Esophagus (tissue), 2 donors: ENCODE results near the gene DEDD2. TPM values are rescaled to one million over a fixed set of nuclear protein-coding genes. Genes with fewer than 3 reads are reported as not detected.

Experiments
- H3K27ac ChIP-seq, 2 donors: one replicate each; pipeline ENCODE4 v1.5.1; 2013; ENCODE audit warnings: low read depth in 2 of 2, mild to moderate bottlenecking in 2 of 2, inconsistent platforms in 1 of 2, low read length in 1 of 2, moderate library complexity in 1 of 2
- H3K27me3 ChIP-seq, 2 donors: one replicate each; pipeline ENCODE4 v1.6.1; 2013; ENCODE audit warnings: low read length in 2 of 2, control low read depth in 1 of 2, mild to moderate bottlenecking in 1 of 2; ENCODE audit not compliant: insufficient read depth in 2 of 2, control insufficient read depth in 1 of 2
- H3K36me3 ChIP-seq, 2 donors: one replicate each; pipeline ENCODE4 v1.6.1; 2013; ENCODE audit warnings: low read length in 1 of 2; ENCODE audit not compliant: control insufficient read depth in 2 of 2, insufficient read depth in 2 of 2
- H3K4me1 ChIP-seq, 2 donors: one replicate each; pipeline ENCODE4 v1.6.1; 2013; ENCODE audit warnings: low read length in 1 of 2; ENCODE audit not compliant: control insufficient read depth in 2 of 2, insufficient read depth in 2 of 2
- H3K4me3 ChIP-seq, 2 donors: one replicate each; pipeline ENCODE4 v1.5.1; 2013; ENCODE audit warnings: low read length in 2 of 2, mild to moderate bottlenecking in 2 of 2, low read depth in 1 of 2, moderate library complexity in 1 of 2
- H3K9me3 ChIP-seq, 2 donors: one replicate each; pipeline ENCODE4 v1.6.1; 2013; ENCODE audit warnings: mild to moderate bottlenecking in 2 of 2, low read depth in 1 of 2, low read length in 1 of 2, moderate library complexity in 1 of 2; ENCODE audit not compliant: control insufficient read depth in 2 of 2, insufficient read depth in 1 of 2
- WGBS, 2 donors: extraction: QIAGEN DNeasy Blood & Tissue Kit; methylation state at CpG; one replicate each; pipeline ENCODE4 v1.1.7; 2013; 5-methylcytosine and 5-hydroxymethylcytosine counted together
- polyA plus RNA-seq, 2 donors: library from polyadenylated mRNA; stranded (reverse); fragments of 200-250 nt; gene quantifications; one replicate each; pipeline ENCODE4 v1.2.3, GENCODE V29; 2013
- donor health status: healthy with polysubstance abuse.
- donor health status: Bipolar disorder and iron deficiency.

The DEDD2 gene
- polyA plus RNA-seq, 2 donors, result 20.7 to 21.9 TPM

GRCh38 chr19:42242069-42242511 lies 24.6 kb upstream of the DEDD2 start:
- Histone ChIP-seq H3K27me3 (no peaks in the 10 kb centered on the region), H3K27ac (peak overlapping the region; percentile 87 to 95), H3K4me1 (peaks cover 0 to 5% of the 10 kb centered on the region in 2 donors), H3K36me3 (peaks cover 0 to 3% of the 10 kb centered on the region in 2 donors), H3K4me3 (peak overlapping the region; percentile 56 to 96), H3K9me3 (no peaks in the 10 kb centered on the region)
- WGBS, 2 donors, result 0% methylated on average over 36 to 49 of the region's 49 CpGs

DNA sequence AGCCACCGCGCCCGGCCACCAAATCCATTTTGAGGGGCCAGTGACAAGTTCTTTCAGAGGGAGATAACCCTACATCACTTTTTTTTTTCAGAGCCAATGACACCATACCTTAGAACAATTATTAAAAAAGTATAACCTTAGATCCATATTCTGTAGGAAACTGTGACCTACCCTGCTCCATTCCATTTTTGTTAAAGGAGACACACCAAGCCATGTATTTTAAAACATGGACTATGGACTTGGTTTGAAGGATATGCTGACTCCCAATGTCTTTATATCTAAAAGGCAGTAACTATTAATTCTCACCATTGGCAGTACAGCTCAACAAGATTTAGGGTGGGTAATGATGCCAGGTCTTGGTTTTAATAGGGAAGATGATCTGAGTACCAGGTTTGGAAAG lies 23.8 kb upstream of the DEDD2 start:
- Histone ChIP-seq H3K4me1 (peaks cover 0 to 5% of the 10 kb centered on the region in 2 donors), H3K27ac (no peak overlapping the region), H3K4me3 (peak overlapping the region in 1 of 2 donors; percentile 96), H3K36me3 (peaks cover 7% of the 10 kb centered on the region in 2 donors), H3K9me3 (no peaks in the 10 kb centered on the region), H3K27me3 (no peaks in the 10 kb centered on the region)
- 97 to 98% methylated on average over 3 of the region's 3 CpGs for WGBS, 2 donors

DNA sequence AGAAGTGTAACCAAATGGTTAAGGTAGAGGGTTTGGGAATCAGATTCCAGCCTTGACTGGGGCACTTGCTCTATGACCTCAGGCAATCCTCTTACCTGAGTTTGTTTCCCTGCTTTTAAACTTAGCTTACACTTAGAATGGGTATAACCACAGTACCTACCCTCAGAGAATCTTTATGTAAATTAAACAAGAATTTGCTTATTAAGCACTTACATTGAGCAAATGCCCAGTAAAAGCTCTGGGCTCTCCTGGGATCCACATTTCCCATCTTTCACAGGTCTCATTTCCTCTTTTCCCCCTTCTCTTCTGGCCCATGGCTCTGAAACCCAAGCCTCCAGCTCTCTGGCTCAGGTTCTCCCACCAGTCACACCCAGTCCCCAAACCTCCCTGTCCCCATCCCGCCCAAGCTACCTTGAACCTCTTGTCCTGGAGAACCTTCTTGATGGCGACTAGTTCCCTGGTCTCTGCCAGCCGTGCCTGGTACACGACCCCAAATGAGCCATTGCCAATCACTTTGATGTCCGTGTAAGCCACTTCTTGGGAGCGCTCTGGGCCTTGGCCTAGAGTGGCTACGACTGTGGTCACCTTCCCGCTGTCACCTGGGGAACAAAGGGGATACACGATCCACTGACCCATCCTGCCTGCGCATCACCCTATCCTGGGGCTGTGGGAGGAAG lies 22.2 kb upstream of the DEDD2 start:
- Histone ChIP-seq H3K4me1 (peaks cover 0 to 3% of the 10 kb centered on the region in 2 donors), H3K27me3 (no peaks in the 10 kb centered on the region), H3K36me3 (peaks cover 11 to 20% of the 10 kb centered on the region in 2 donors), H3K9me3 (no peaks in the 10 kb centered on the region), H3K4me3 (no peak overlapping the region), H3K27ac (no peak overlapping the region)
- 85 to 86% methylated on average over 10 of the region's 10 CpGs for WGBS, 2 donors

DNA sequence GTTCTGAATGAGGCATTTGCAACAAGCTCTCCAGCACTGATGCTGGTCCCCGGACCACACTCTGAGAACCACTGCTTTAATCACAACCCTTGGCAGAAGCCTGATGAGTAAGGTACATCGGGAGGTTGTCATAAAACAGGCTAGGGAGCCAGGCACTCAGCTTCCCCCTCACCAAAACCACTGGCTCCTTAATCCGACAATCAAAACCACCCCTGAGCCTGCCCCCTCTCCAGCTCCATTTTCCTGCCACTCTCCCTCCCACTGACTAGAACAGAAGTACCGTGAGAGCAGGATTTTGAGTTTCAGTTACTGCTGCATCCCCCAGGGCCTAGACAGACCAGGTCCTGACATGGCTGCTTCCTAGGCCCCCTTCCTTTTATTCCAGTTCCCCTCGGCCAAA lies 17.7 kb upstream of the DEDD2 start:
- H3K36me3 ChIP-seq, result peaks cover 31 to 45% of the 10 kb centered on the region in 2 donors
- WGBS, 2 donors, result 85 to 94% methylated on average over 5 of the region's 5 CpGs
- peaks cover 3 to 4% of the 10 kb centered on the region in 2 donors for H3K4me1 ChIP-seq
- H3K27me3 ChIP-seq, result no peaks in the 10 kb centered on the region
- no peak overlapping the region for H3K27ac ChIP-seq
- H3K4me3 ChIP-seq, result no peak overlapping the region
- no peaks in the 10 kb centered on the region for H3K9me3 ChIP-seq

GRCh38 chr19:42234364-42234763 lies 16.9 kb upstream of the DEDD2 start:
- Histone ChIP-seq H3K4me1 (peaks cover 0 to 4% of the 10 kb centered on the region in 2 donors), H3K36me3 (peaks cover 36 to 50% of the 10 kb centered on the region in 2 donors), H3K27ac (no peak overlapping the region), H3K27me3 (no peaks in the 10 kb centered on the region), H3K4me3 (no peak overlapping the region), H3K9me3 (no peaks in the 10 kb centered on the region)
- 94% methylated on average over 11 of the region's 11 CpGs for WGBS, 2 donors

DNA sequence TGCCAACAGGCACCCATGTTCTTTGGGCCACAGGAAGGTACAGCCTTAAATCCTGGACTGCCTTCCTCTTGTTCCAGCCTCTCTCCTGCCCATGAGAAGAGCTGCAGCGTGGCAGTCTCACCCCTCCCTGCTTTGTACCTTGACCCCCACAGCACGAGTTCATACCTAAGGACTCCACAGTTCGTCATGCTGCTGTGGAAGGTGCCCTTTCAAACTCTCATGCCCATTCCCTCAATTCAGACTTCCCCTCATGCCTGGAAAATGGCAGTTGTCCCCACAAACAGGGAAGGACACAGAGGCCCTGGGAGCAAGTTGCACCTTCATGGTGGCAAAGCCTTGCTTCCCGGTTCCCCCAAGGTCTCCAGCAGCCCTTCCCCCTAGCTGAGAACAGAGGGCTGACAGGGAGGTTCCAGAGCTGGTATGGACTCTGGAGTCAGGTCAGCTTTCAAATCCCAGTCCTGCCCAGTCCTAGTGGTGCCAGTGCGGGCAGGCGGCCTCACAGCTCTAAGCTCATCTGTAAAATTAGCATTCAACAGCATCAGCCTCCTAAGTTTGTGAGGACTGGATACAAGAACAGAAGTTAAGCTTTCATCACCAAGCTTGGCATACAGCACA lies 16.3 kb upstream of the DEDD2 start:
- Histone ChIP-seq H3K27me3 (no peaks in the 10 kb centered on the region), H3K9me3 (no peaks in the 10 kb centered on the region), H3K36me3 (peaks cover 36 to 55% of the 10 kb centered on the region in 2 donors), H3K27ac (no peak overlapping the region), H3K4me1 (peaks cover 0 to 4% of the 10 kb centered on the region in 2 donors), H3K4me3 (no peak overlapping the region)
- 80 to 89% methylated on average over 6 of the region's 6 CpGs for WGBS, 2 donors

DNA sequence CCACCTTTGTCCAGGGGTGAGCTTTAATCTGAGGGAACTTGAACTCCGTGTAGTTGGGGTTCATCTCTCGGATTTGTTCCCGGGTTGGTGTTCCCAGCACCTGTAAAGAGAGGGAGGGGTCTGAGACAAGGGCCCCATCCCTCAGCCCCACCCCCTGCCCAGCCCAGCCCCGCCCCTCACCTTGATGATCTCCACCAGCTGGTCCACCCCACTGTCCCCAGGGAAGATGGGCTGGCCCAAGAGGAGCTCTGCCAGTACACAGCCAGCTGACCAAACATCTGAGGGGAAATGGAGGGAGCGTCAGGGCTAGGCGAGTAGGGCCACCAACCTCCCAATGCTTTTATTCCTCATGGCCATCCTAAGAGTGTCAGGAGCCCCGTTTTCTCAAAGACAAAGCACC lies 15.6 kb upstream of the DEDD2 start:
- Histone ChIP-seq H3K36me3 (peaks cover 36 to 55% of the 10 kb centered on the region in 2 donors), H3K4me3 (no peak overlapping the region), H3K9me3 (no peaks in the 10 kb centered on the region), H3K27ac (no peak overlapping the region), H3K27me3 (no peaks in the 10 kb centered on the region), H3K4me1 (peaks cover 0 to 4% of the 10 kb centered on the region in 2 donors)
- WGBS, 2 donors, result 63 to 74% methylated on average over 7 of the region's 7 CpGs

- H3K4me1 ChIP-seq, result peaks cover 0 to 4% of the 10 kb centered on the region in 2 donors
- 89 to 92% methylated on average over 10 of the region's 10 CpGs for whole genome bisulfite sequencing, 2 donors
- H3K27ac ChIP-seq, result no peak overlapping the region
These were observed 15.0 kb upstream of the DEDD2 start for GRCh38 chr19:42232435-42232834.

GRCh38 chr19:42230571-42230970 lies 13.1 kb upstream of the DEDD2 start:
- 74 to 75% methylated on average over 4 of the region's 4 CpGs for WGBS, 2 donors
- Histone ChIP-seq H3K4me1 (peaks cover 0 to 4% of the 10 kb centered on the region in 2 donors), H3K36me3 (peaks cover 36 to 60% of the 10 kb centered on the region in 2 donors), H3K27ac (no peak overlapping the region), H3K9me3 (no peaks in the 10 kb centered on the region), H3K4me3 (no peak overlapping the region), H3K27me3 (no peaks in the 10 kb centered on the region)

More at GRCh38 chr19:42232435-42232834, 15.0 kb upstream of the DEDD2 start:
- Histone ChIP-seq H3K9me3 (no peaks in the 10 kb centered on the region), H3K27me3 (no peaks in the 10 kb centered on the region), H3K4me3 (no peak overlapping the region), H3K36me3 (peaks cover 36 to 55% of the 10 kb centered on the region in 2 donors)
